Loucy (cell line): Measurements from ENCODE around the gene RBM20.

Experiments used
- H2AFZ ChIP-seq: fragments of 200-600 bp; sonication (generic); 2 replicates; pipeline ENCODE4 v1.6.0; 2016; ENCODE audit warnings: antibody characterized with exemption, mild to moderate bottlenecking, low read length, moderate library complexity
- H3F3A ChIP-seq: fragments of 200-600 bp; 2 replicates; pipeline ENCODE4 v1.6.0; 2016; ENCODE audit warnings: antibody characterized with exemption, low read depth, mild to moderate bottlenecking
- H3K27me3 ChIP-seq: fragments of 200-600 bp; sonication (generic); 2 replicates; pipeline ENCODE4 v1.6.1; 2014; ENCODE audit warnings: low read length, mild to moderate bottlenecking; ENCODE audit not compliant: insufficient read depth, poor library complexity, severe bottlenecking
- H3K36me3 ChIP-seq: fragments of 200-600 bp; sonication (generic); 2 replicates; pipeline ENCODE4 v1.6.1; 2016; ENCODE audit warnings: low read length; ENCODE audit not compliant: insufficient read depth
- H3K4me1 ChIP-seq: fragments of 200-600 bp; sonication (generic); 2 replicates; pipeline ENCODE4 v1.5.1; 2014; ENCODE audit warnings: low read length, mild to moderate bottlenecking; ENCODE audit not compliant: insufficient read depth, poor library complexity, severe bottlenecking
- H3K4me2 ChIP-seq: fragments of 200-600 bp; sonication (generic); 2 replicates; pipeline ENCODE4 v1.6.0; 2014; ENCODE audit warnings: antibody characterized with exemption, low read length, low read depth, mild to moderate bottlenecking; ENCODE audit not compliant: poor library complexity, severe bottlenecking
- H3K4me3 ChIP-seq: fragments of 200-600 bp; sonication (generic); 2 replicates; pipeline ENCODE4 v1.5.1; 2014; ENCODE audit warnings: low read length, mild to moderate bottlenecking, mixed read lengths; ENCODE audit not compliant: poor library complexity, severe bottlenecking
- H3K79me2 ChIP-seq: fragments of 200-600 bp; sonication (generic); 2 replicates; pipeline ENCODE4 v1.6.1; 2014; ENCODE audit warnings: low read length; ENCODE audit not compliant: insufficient read depth
- H3K9ac ChIP-seq: fragments of 200-600 bp; sonication (generic); 2 replicates; pipeline ENCODE4 v1.6.0; 2014; ENCODE audit warnings: mild to moderate bottlenecking, low read depth, low read length, moderate library complexity; ENCODE audit not compliant: poor library complexity, severe bottlenecking
- H3K9me2 ChIP-seq: fragments of 200-600 bp; sonication (generic); replicated peaks from 2 replicates; pipeline ENCODE4 v1.6.1; 2016; ENCODE audit warnings: low read depth, low read length, mixed read lengths
- H3K9me3 ChIP-seq: fragments of 200-600 bp; sonication (generic); 2 replicates; pipeline ENCODE4 v1.6.1; 2014; ENCODE audit warnings: mild to moderate bottlenecking, antibody characterized with exemption, low read length, low read depth; ENCODE audit not compliant: insufficient read depth
- H4K20me1 ChIP-seq: fragments of 200-600 bp; sonication (generic); 2 replicates; pipeline ENCODE4 v1.6.0; 2014; ENCODE audit warnings: antibody characterized with exemption, low read length, mild to moderate bottlenecking; ENCODE audit not compliant: insufficient read depth, poor library complexity, severe bottlenecking
- CTCF ChIP-seq: fragments of 200-600 bp; sonication (generic); conservative IDR thresholded peaks from 2 replicates; pipeline ENCODE4 v1.5.1; 2014; ENCODE audit warnings: mild to moderate bottlenecking, antibody characterized with exemption, low read length
- EZH2phosphoT487 ChIP-seq: fragments of 200-600 bp; IDR thresholded peaks from 2 replicates; pipeline ENCODE4 v1.6.1; 2018; ENCODE audit warnings: antibody characterized with exemption, mild to moderate bottlenecking, moderate library complexity, borderline replicate concordance

Gene RBM20

GRCh38 chr10:110643653-110644597 lies at the start of gene RBM20:
Gene RBM20, plus strand, starts transcription at chr10:110644336. Its CDS starts 119 bp downstream, at chr10:110644455.
- Histone ChIP-seq H3K4me1 (peaks cover 12% of the 10 kb centered on the region), H3K79me2 (no peaks in the 10 kb centered on the region), H3K9me3 (no peaks in the 10 kb centered on the region), H3K4me3 (no peak within 1 kb of the TSS), H3K27me3 (no peaks in the 10 kb centered on the region), H3K9ac (no peak within 1 kb of the TSS), H3K4me2 (no peak within 1 kb of the TSS), H4K20me1 (no peaks in the 10 kb centered on the region), H3F3A (peaks cover 5% of the 10 kb centered on the region; the same call in 1 of the 2 replicates), H2AFZ (no peak within 1 kb of the TSS), H3K36me3 (no peaks in the 10 kb centered on the region), H3K9me2 (no peaks in the 10 kb centered on the region)
- TF ChIP-seq EZH2phosphoT487 (no peak), CTCF (no peak)

- Histone ChIP-seq H3K79me2 (no peaks in the 10 kb centered on the region), H4K20me1 (no peaks in the 10 kb centered on the region), H3K9me3 (no peaks in the 10 kb centered on the region), H2AFZ (no peak overlapping the region), H3K9ac (no peak overlapping the region), H3F3A (peaks cover 3% of the 10 kb centered on the region; the same call in 1 of the 2 replicates), H3K27me3 (no peaks in the 10 kb centered on the region), H3K36me3 (peaks cover 61% of the 10 kb centered on the region; the same call in 1 of the 2 replicates), H3K4me3 (no peak overlapping the region), H3K4me2 (no peak overlapping the region), H3K9me2 (no peaks in the 10 kb centered on the region), H3K4me1 (no peaks in the 10 kb centered on the region)
- TF ChIP-seq EZH2phosphoT487 (no peak), CTCF (no peak)
Observed at GRCh38 chr10:110597476-110597875, 46.7 kb upstream of the RBM20 start.

DNA sequence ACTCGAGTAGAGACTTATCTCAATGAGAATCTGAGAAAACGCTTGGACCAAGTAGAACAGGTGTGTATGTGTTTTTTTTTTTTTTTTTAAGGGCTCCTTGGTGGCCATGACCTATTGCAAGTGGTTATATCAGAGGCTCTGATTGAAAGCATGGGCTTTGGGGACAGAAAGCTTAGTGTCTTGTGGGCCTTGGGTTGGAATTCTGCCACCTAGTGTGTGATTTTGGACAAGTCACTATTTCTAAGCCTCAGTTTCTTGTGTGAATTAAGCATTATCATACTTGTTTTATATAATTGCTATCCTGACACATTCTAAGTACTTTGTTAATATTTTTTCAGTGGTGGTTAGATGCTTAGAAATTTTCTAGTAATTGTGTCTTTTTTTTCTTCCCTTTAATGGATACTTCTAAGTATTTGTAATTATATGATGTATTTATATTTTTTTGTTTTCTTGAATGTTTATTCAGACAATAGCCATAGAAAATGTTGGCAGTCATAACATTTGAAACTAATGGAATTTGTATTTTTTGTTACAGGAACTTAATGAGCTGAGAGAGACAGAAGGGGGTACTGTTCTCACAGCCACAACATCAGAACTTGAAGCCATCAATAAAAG lies 43.5 kb upstream of the RBM20 start:
- H3K36me3 ChIP-seq = peaks cover 65% of the 10 kb centered on the region; the same call in 1 of the 2 replicates

More for the DNA sequence above, 43.5 kb upstream of the RBM20 start:
- Histone ChIP-seq H2AFZ (no peak overlapping the region), H3K9ac (no peak overlapping the region), H3K4me2 (no peak overlapping the region), H4K20me1 (no peaks in the 10 kb centered on the region), H3K9me2 (no peaks in the 10 kb centered on the region), H3K9me3 (no peaks in the 10 kb centered on the region), H3K79me2 (no peaks in the 10 kb centered on the region), H3K4me3 (no peak overlapping the region), H3F3A (0 out of 2 replicates have a peak, but pooled peaks cover 3% of the 10 kb centered on the region), H3K27me3 (peaks cover 4% of the 10 kb centered on the region), H3K4me1 (no peaks in the 10 kb centered on the region)
- TF ChIP-seq CTCF (peak; percentile 76), EZH2phosphoT487 (no peak)
